HG03135 (cell line): ENCODE results near the gene CERS5.

Experiments used
- ATAC-seq: cut with Tn5 transposase; IDR thresholded peaks from one replicate; pipeline ENCODE4 v1.9.1; 2021; ENCODE audit warnings: mild to moderate bottlenecking, moderate library complexity; ENCODE audit not compliant: unreplicated experiment

CERS5 gene

GRCh38 chr12:50167049-50167828 is at the start of gene CERS5:
CERS5 (minus strand) TSS chr12:50167369; CDS start chr12:50167297, 72 bp downstream.
- peak; percentile 96 for ATAC-seq

GRCh38 chr12:50215033-50215432 is 47.9 kb upstream of the CERS5 start:
- ATAC-seq = no peak

DNA sequence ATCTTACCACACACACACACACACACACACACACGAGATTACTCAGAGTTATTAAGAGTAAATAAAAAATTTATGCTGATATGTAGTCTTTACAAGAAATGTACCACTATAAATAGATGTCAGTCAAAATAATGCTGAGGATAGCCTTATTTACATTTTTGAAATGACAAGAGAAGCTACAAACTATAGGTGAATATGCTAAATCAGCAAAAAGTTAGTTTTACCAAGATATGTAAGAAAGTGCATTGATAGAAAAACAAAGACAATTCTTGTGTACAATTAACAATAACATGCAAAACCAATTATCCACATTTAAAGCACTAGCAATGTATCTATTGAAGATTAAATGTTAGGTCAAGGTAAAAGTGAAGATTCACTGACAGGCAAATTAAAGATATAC is 46.8 kb upstream of the CERS5 start:
- ATAC-seq = no peak

DNA sequence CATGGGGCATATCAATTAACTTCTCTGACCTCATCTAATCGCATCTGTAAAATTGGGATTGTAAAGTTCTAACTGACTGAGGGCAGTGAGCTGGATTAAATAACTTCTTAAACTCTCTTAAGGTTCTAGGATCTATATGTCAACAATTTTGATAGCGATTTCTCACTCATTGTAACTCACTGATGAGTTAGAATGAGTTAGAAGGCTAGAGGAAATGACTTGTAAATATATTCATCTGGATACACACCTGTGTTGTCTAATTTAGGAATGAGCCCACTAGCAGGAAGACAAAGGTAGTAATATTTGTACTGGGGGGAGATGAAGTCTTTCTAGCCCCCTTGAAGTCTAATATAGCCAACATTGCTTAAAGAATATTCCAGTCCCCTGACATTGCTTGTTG is 46.3 kb upstream of the CERS5 start:
- ATAC-seq = no peak

DNA sequence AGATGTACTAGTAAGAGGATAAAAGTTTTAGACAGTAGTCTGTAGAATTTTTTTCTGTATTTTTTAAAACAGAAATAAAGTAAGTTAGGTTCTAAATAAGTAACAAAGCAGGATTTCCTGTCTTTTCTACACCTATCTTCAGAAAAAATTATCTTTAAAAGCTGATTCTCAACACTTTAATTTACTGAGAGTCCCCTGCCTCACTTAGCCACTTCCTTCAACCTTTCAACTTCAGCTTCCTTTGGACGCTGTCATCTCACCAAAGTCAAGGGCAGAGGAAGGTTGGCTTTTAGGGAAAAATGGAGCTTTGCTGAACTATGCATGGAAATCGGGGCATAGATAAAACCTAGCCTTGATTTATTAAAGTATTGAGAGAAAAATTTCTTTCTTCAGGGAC is 44.9 kb upstream of the CERS5 start:
- no peak for ATAC-seq

DNA sequence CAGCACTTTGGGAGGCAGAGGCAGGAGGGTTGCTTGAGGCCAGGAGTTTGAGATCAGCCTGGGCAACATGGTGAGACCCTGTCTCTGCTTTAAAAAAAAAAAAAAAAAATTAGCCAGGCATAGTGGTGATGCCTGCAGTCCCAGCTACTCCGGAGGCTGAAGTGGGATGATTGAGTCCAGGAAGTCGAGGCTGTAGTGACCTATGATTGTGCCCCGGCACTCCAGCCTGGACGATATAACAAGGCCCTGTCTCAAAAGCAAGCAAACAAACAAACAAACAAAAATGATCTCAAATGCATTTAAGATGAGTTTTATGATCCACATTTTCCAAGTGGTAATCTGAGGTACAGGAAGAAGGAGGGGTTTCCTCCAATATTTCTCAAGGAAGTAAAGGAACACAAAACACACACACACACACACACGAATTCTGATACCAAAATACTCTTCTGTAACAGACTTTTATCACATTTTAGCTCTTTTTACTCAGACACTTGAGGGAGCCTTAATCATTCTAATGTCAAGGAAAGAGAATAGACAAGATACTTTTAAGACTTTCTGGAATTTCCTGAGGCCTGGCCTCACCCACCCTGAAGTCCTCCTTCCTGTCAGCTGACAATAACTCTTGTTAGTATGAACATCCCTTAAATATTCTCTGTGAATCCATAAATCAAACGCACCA is 44.4 kb upstream of the CERS5 start:
- no peak for ATAC-seq

DNA sequence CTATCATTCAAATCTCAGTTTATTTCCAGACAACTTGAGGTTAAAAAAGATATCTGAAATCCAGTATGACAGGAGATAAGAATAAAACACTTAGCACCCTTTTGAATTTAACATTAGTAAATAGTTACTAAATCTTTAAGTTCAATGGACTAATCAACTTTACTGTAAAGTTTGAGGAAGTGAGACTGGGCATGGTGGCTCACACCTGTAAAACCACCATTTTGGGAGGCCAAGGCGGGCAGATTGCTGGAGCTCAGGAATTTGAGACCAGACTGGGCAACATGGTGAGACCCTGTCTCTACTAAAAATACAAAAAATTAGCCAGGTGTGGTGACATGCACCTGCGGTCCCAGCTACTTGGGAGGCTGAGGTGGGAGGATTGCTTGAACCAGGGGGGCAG is 40.3 kb upstream of the CERS5 start:
- no peak for ATAC-seq

GRCh38 chr12:50205648-50206047 is 38.5 kb upstream of the CERS5 start:
- no peak for ATAC-seq

- no peak for ATAC-seq
These were observed 36.5 kb upstream of the CERS5 start for GRCh38 chr12:50203691-50204090.

GRCh38 chr12:50201987-50202521 is 34.9 kb upstream of the CERS5 start:
- ATAC-seq = no peak

DNA sequence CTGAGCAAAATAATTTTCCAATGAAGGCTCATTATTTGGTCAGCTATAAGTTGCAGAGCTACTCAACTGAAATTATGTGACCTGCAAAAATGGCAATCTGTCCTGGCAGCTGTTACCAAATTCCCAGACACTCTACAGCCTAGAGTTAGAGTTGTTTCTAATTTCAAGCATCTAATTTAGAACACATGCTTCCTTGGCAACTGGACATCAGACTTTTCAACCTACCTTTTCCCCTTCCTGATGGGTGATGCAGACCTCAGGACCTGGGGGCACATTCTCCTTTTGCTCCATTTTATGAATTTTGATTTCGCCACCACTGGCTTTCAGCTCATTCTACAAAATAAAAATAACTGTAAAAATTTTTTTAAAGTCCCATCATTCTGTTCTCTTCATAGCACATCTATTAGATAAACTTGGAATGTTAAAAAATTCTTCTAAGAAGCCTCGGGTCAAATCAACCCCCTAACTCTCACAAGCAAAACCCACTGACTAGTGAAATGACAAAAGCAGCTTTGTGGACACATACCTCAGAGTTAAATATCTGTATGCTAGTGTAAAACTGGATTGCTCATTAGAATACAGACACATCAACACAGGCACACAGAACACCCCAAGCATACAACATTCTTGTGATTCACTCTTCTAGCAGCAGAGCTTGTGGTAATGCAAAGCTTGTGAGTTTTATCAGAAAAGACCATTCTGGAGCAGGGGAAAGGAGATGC is 33.5 kb upstream of the CERS5 start:
- no peak for ATAC-seq

DNA sequence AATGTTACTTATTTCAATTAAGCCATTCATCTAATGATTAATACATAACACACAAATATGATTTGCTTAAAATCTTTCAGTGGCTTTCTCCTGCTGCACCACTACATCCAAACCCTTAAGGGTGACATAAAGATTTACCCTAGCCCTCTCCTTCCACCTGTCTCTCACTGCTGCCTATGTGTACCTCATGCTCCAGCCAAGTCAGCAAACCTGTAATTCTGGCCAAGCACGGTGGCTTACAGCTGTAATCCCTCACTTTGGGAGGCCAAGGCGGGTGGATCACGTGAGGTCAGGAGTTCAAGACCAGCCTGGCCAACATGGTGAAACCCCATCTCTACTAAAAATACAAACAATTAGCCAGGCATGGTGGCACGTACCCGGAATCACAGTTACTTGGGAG is 31.7 kb upstream of the CERS5 start:
- no peak for ATAC-seq

- ATAC-seq = no peak
These were observed 30.1 kb upstream of the CERS5 start for GRCh38 chr12:50197297-50197727.

DNA sequence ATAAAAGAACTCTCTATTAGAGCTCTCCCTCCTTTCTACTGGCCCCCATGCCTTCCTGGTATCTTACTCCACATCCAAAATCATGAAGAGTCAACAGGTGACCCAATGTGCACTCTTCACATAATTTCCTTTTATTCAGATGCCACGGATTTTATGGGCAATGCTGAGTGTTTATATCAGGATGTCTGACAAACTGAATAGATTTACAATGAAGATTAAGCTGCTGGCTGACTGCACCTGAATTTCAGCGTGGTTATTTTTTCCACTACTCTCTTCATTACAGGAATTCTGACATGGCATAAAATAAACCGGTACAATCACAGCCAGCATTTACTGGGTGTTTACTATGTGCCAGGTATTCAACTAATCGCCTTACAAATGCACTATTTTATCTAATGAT is 29.4 kb upstream of the CERS5 start:
- no peak for ATAC-seq

GRCh38 chr12:50195832-50196231 is 28.7 kb upstream of the CERS5 start:
- no peak for ATAC-seq

DNA sequence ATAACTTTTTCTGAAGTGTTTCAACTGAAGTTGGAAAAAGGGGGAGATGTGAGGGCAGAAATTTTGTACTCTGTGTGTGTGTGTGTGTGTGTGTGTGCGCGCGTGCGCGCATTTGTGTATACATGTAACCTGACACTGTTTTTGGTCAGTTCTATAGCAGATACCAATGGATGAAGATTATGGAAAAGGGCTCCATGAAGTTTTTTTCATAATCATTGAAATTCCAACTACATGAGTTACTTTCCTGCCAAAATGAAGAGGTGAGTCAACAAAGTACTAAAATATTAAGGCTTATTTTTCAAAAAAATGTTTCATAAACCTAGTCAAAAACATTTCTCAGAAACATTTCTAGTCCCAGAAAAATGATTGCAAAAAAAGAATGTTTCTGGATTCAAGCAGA is 25.7 kb upstream of the CERS5 start:
- ATAC-seq = no peak

DNA sequence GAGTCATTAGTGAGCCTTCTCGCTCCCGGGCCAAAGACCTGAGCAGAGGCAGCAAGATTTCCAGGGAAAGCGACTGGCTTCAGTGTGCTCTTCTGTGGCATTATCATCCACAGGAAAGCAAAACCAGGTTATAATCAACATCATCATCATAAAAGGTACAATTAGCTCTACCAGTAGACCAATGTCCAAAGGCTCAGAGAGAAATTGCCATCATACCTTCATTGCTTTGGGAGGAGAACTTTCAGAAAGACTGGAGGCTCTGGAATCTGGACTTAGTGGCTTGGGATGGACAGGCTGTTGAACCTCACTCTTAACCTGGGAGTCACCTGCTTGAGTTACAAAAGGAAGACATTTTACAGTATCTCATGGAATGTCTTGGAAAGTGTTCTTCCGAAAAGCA is 25.1 kb upstream of the CERS5 start:
- ATAC-seq = no peak

GRCh38 chr12:50190859-50191258 is 23.7 kb upstream of the CERS5 start:
- no peak for ATAC-seq

- ATAC-seq = no peak
These were observed 21.9 kb upstream of the CERS5 start for GRCh38 chr12:50188875-50189575.

- no peak for ATAC-seq
These were observed 21.1 kb upstream of the CERS5 start for GRCh38 chr12:50188241-50188781.
